Trophoblast cell (in vitro differentiated cells and primary cell): Measurements from ENCODE around the gene ERC1.

Experiments used
- DNase-seq, 2 donors: peaks; one replicate each; pipeline ENCODE4 v3.0.0-alpha.2; 2016
- H2AFZ ChIP-seq: 2 replicates; pipeline ENCODE4 v1.6.1; 2013; ENCODE audit warnings: low read length, moderate library complexity, mild to moderate bottlenecking; ENCODE audit not compliant: insufficient read depth, poor library complexity
- H2AK5ac ChIP-seq: 2 replicates; pipeline ENCODE4 v1.6.1; 2013; ENCODE audit warnings: mild to moderate bottlenecking, low read length
- H2BK120ac ChIP-seq: 2 replicates; pipeline ENCODE4 v1.6.1; 2013; ENCODE audit warnings: low read length, mild to moderate bottlenecking, moderate library complexity; ENCODE audit not compliant: insufficient read depth, poor library complexity
- H2BK12ac ChIP-seq: 2 replicates; pipeline ENCODE4 v1.6.1; 2013; ENCODE audit warnings: mild to moderate bottlenecking, low read length, moderate library complexity
- H2BK5ac ChIP-seq: 2 replicates; pipeline ENCODE4 v1.6.1; 2013; ENCODE audit warnings: low read length, low read depth, moderate library complexity, mild to moderate bottlenecking; ENCODE audit not compliant: poor library complexity
- H3K14ac ChIP-seq: 2 replicates; pipeline ENCODE4 v1.6.1; 2013; ENCODE audit warnings: mild to moderate bottlenecking, low read length
- H3K18ac ChIP-seq: 2 replicates; pipeline ENCODE4 v1.6.1; 2013; ENCODE audit warnings: mild to moderate bottlenecking, low read length
- H3K23ac ChIP-seq: 2 replicates; pipeline ENCODE4 v1.6.1; 2013; ENCODE audit warnings: low read length
- H3K27ac ChIP-seq: 2 replicates; pipeline ENCODE4 v1.5.1; 2013; ENCODE audit warnings: low read depth, mild to moderate bottlenecking, inconsistent platforms, low read length, moderate library complexity
- H3K27me3 ChIP-seq: 2 replicates; pipeline ENCODE4 v1.6.1; 2013; ENCODE audit warnings: inconsistent platforms, mild to moderate bottlenecking, low read length, moderate library complexity; ENCODE audit not compliant: insufficient read depth
- H3K36me3 ChIP-seq, 2 experiments: 1 replicate in 1 of 2; 2 replicates in 1 of 2; pipeline ENCODE4 v1.6.1; 2013; ENCODE audit warnings: low read length in 2 of 2, mild to moderate bottlenecking in 2 of 2, moderate library complexity in 1 of 2; ENCODE audit not compliant: insufficient read depth in 2 of 2, control insufficient read depth in 1 of 2
- H3K4ac ChIP-seq: 2 replicates; pipeline ENCODE4 v1.6.1; 2013; ENCODE audit warnings: low read depth, mild to moderate bottlenecking, low read length, moderate library complexity
- H3K4me1 ChIP-seq, 2 experiments: 1 replicate in 1 of 2; 2 replicates in 1 of 2; pipeline ENCODE4 v1.6.1; 2013; ENCODE audit warnings: low read length in 2 of 2, mild to moderate bottlenecking in 2 of 2, moderate library complexity in 1 of 2; ENCODE audit not compliant: insufficient read depth in 2 of 2, control insufficient read depth in 1 of 2
- H3K4me2 ChIP-seq: 2 replicates; pipeline ENCODE4 v1.6.1; 2013; ENCODE audit warnings: inconsistent platforms, mild to moderate bottlenecking, low read length, moderate library complexity
- H3K4me3 ChIP-seq: 2 replicates; pipeline ENCODE4 v1.5.1; 2013; ENCODE audit warnings: mild to moderate bottlenecking, low read depth, low read length, inconsistent platforms
- H3K79me1 ChIP-seq: one replicate; pipeline ENCODE4 v1.6.1; 2013; ENCODE audit warnings: low read length
- H3K79me2 ChIP-seq: 2 replicates; pipeline ENCODE4 v1.6.1; 2013; ENCODE audit warnings: low read length, mild to moderate bottlenecking; ENCODE audit not compliant: control insufficient read depth, insufficient read depth, poor library complexity
- H3K9ac ChIP-seq: 2 replicates; pipeline ENCODE4 v1.6.1; 2013; ENCODE audit warnings: mild to moderate bottlenecking, low read length
- H3K9me3 ChIP-seq: 2 replicates; pipeline ENCODE4 v1.6.1; 2013; ENCODE audit warnings: low read depth, mild to moderate bottlenecking, control low read depth, inconsistent platforms, low read length; ENCODE audit not compliant: insufficient read depth
- H4K12ac ChIP-seq: 2 replicates; pipeline ENCODE4 v1.6.1; 2013; ENCODE audit warnings: low read depth, mild to moderate bottlenecking, low read length, moderate library complexity
- H4K8ac ChIP-seq: 2 replicates; pipeline ENCODE4 v1.6.1; 2013; ENCODE audit warnings: low read depth, mild to moderate bottlenecking, low read length, moderate library complexity
- H4K91ac ChIP-seq: one replicate; pipeline ENCODE4 v1.6.1; 2013; ENCODE audit warnings: low read depth, mild to moderate bottlenecking, low read length, moderate library complexity
- WGBS: extraction: QIAGEN DNeasy Blood & Tissue Kit; methylation state at CpG from one replicate; pipeline ENCODE4 v1.1.7; 2013; ENCODE audit warnings: missing lambda C conversion rate; ENCODE audit not compliant: insufficient read length, insufficient coverage; ENCODE audit errors: extremely low coverage; 5-methylcytosine and 5-hydroxymethylcytosine counted together

ERC1 gene

GRCh38 chr12:1007994-1008393, 17.0 kb downstream of the ERC1 start:
- WGBS = no CpG with 5 or more reads among the region's 7 CpGs
- H3K4ac ChIP-seq = peak overlapping the region; percentile 55

GRCh38 chr12:1011091-1011490, 20.1 kb downstream of the ERC1 start:
- no peak overlapping the region for H2BK5ac ChIP-seq
- no peak overlapping the region for H3K4me2 ChIP-seq
- no peaks in the 10 kb centered on the region for H3K79me2 ChIP-seq
- H2AFZ ChIP-seq = no peak overlapping the region
- H4K8ac ChIP-seq = no peak overlapping the region
- H4K12ac ChIP-seq = no peak overlapping the region
- H3K79me1 ChIP-seq = no peaks in the 10 kb centered on the region
- no peak overlapping the region for H2BK12ac ChIP-seq
- H3K36me3 ChIP-seq = peaks cover 0 to 1% of the 10 kb centered on the region in 2 experiments
- H2BK120ac ChIP-seq = no peak overlapping the region
- H3K23ac ChIP-seq = no peak overlapping the region
- no peak overlapping the region for H4K91ac ChIP-seq
- no peak overlapping the region for H3K14ac ChIP-seq
- WGBS = no CpG with 5 or more reads among the region's 5 CpGs
- DNase-seq = no peak
- H3K18ac ChIP-seq = no peak overlapping the region
- no peak overlapping the region for H3K4me3 ChIP-seq
- no peak overlapping the region for H3K27ac ChIP-seq
- peaks cover 0 to 1% of the 10 kb centered on the region in 2 experiments for H3K4me1 ChIP-seq
- no peaks in the 10 kb centered on the region for H3K27me3 ChIP-seq
- no peak overlapping the region for H3K9ac ChIP-seq
- H3K4ac ChIP-seq = no peak overlapping the region
- no peak overlapping the region for H2AK5ac ChIP-seq
- no peaks in the 10 kb centered on the region for H3K9me3 ChIP-seq

More at GRCh38 chr12:1007994-1008393, 17.0 kb downstream of the ERC1 start:
- no peak overlapping the region for H2AK5ac ChIP-seq
- no peak for DNase-seq
- peaks cover 1 to 3% of the 10 kb centered on the region in 2 experiments for H3K36me3 ChIP-seq
- H3K23ac ChIP-seq = no peak overlapping the region
- H3K4me2 ChIP-seq = no peak overlapping the region
- H3K9ac ChIP-seq = no peak overlapping the region
- no peak overlapping the region for H4K91ac ChIP-seq
- H3K4me3 ChIP-seq = no peak overlapping the region
- H3K9me3 ChIP-seq = no peaks in the 10 kb centered on the region
- no peak overlapping the region for H3K18ac ChIP-seq
- no peak overlapping the region for H2BK12ac ChIP-seq
- H3K27ac ChIP-seq = no peak overlapping the region
- H4K8ac ChIP-seq = no peak overlapping the region
- no peaks in the 10 kb centered on the region for H3K27me3 ChIP-seq
- H3K4me1 ChIP-seq = peaks cover 3 to 7% of the 10 kb centered on the region in 2 experiments
- H4K12ac ChIP-seq = no peak overlapping the region
- H3K14ac ChIP-seq = no peak overlapping the region
- H2AFZ ChIP-seq = no peak overlapping the region
- H2BK5ac ChIP-seq = no peak overlapping the region
- no peak overlapping the region for H2BK120ac ChIP-seq
- peaks cover 3% of the 10 kb centered on the region for H3K79me1 ChIP-seq
- no peaks in the 10 kb centered on the region for H3K79me2 ChIP-seq

GRCh38 chr12:1013618-1014489, 22.8 kb downstream of the ERC1 start:
- Histone ChIP-seq H3K4ac (no peak overlapping the region), H3K27me3 (no peaks in the 10 kb centered on the region), H3K9me3 (no peaks in the 10 kb centered on the region), H2AK5ac (no peak overlapping the region), H3K27ac (no peak overlapping the region), H2BK5ac (no peak overlapping the region), H2AFZ (no peak overlapping the region), H4K8ac (no peak overlapping the region), H3K23ac (no peak overlapping the region), H3K9ac (no peak overlapping the region), H3K4me2 (no peak overlapping the region), H2BK120ac (no peak overlapping the region), H3K4me1 (no peaks in the 10 kb centered on the region), H2BK12ac (no peak overlapping the region), H3K79me2 (no peaks in the 10 kb centered on the region), H4K12ac (no peak overlapping the region), H3K14ac (no peak overlapping the region), H3K79me1 (no peaks in the 10 kb centered on the region), H3K4me3 (no peak overlapping the region), H3K18ac (no peak overlapping the region), H4K91ac (no peak overlapping the region), H3K36me3 (peaks cover 0 to 1% of the 10 kb centered on the region in 2 experiments)
- no CpG with 5 or more reads among the region's 10 CpGs for WGBS
- DNase-seq = peak; percentile 23 to 58

- Histone ChIP-seq H2BK5ac (no peak overlapping the region), H3K36me3 (peaks cover 0 to 2% of the 10 kb centered on the region in 2 experiments), H3K14ac (no peak overlapping the region), H3K18ac (no peak overlapping the region), H2BK120ac (no peak overlapping the region), H2AK5ac (no peak overlapping the region), H3K4me3 (no peak overlapping the region), H4K8ac (no peak overlapping the region), H3K4me2 (no peak overlapping the region), H4K12ac (no peak overlapping the region), H3K27ac (no peak overlapping the region), H3K4me1 (peaks cover 0 to 4% of the 10 kb centered on the region in 2 experiments), H4K91ac (no peak overlapping the region), H3K27me3 (no peaks in the 10 kb centered on the region), H3K79me1 (no peaks in the 10 kb centered on the region), H3K4ac (no peak overlapping the region), H2BK12ac (no peak overlapping the region), H2AFZ (no peak overlapping the region), H3K9me3 (no peaks in the 10 kb centered on the region), H3K23ac (no peak overlapping the region), H3K79me2 (no peaks in the 10 kb centered on the region), H3K9ac (no peak overlapping the region)
- no CpG with 5 or more reads among the region's 5 CpGs for WGBS
- no peak for DNase-seq
Measured at GRCh38 chr12:1019283-1019682, 28.3 kb downstream of the ERC1 start.
